ENCODE measurements around the gene MRTO4.
"Not testable (repeated sequence)": the region's sequence is repeated elsewhere in the genome, so short reads cannot be mapped to it uniquely, and the experiment has no call there.

GRCh38 chr1:19304081-19304480, 52.5 kb downstream of the MRTO4 start:
- not testable (repeated sequence) for TF ChIP-seq CTCF (conservative IDR thresholded peaks at IDR 0.05; ENCODE audit: low read length); EZH2phosphoT487 (IDR thresholded peaks at IDR 0.05; ENCODE audit: borderline replicate concordance, low read depth, low read length)
